Naive thymus-derived CD8-positive, alpha-beta T cell (primary cell): ENCODE results near the gene PRAMEF11. TPM values are rescaled to one million over a fixed set of nuclear protein-coding genes. Genes with fewer than 3 reads are reported as not detected.
"Not testable (repeated sequence)": the region's sequence is repeated elsewhere in the genome, so short reads cannot be mapped to it uniquely, and the experiment has no call there.

Experiments
- ATAC-seq, 2 donors: fragments of 150-1000 bp; cut with Tn5 transposase in 1 of 2; sonication (Bioruptor Pico), chemical (Tn5 transposase) in 1 of 2; 1 replicate in 1 of 2; 2 replicates in 1 of 2; pipeline ENCODE4 v1.10.0; 2021; ENCODE audit warnings: mild to moderate bottlenecking in 2 of 2, moderate library complexity in 2 of 2
- POLR2A ChIA-PET: fragments of 350-600 bp; sonication (Branson Sonifier 250); formaldehyde crosslinking; loops from one replicate; lab custom pipeline; 2021; ENCODE audit warnings: antibody characterized with exemption; lab: Charles Lee
- DNase-seq, 10 donors: peaks; one replicate each; pipeline versions ENCODE4 v3.0.0 to v3.0.0-alpha.2; 2020 to 2022
- H3K27ac Mint-ChIP-seq, 10 donors: one replicate each; pipeline ENCODE4 v1.8.0; 2020 to 2022; ENCODE audit warnings: mild to moderate bottlenecking in 10 of 10, mixed read lengths in 10 of 10, moderate library complexity in 4 of 10, inconsistent platforms in 1 of 10
- H3K27me3 Mint-ChIP-seq, 5 donors: one replicate each; pipeline ENCODE4 v1.8.0; 2021 to 2022; ENCODE audit warnings: mixed read lengths in 5 of 5
- H3K36me3 Mint-ChIP-seq, 3 donors: one replicate each; pipeline ENCODE4 v1.8.0; 2020 to 2022; ENCODE audit warnings: mixed read lengths in 3 of 3, mild to moderate bottlenecking in 2 of 3, inconsistent platforms in 1 of 3
- H3K4me1 Mint-ChIP-seq, 4 donors: one replicate each; pipeline ENCODE4 v1.8.0; 2021 to 2022; ENCODE audit warnings: mixed read lengths in 4 of 4
- H3K4me3 Mint-ChIP-seq, 10 donors: one replicate each; pipeline ENCODE4 v1.8.0; 2020 to 2022; ENCODE audit warnings: mild to moderate bottlenecking in 10 of 10, mixed read lengths in 10 of 10, moderate library complexity in 6 of 10, inconsistent platforms in 1 of 10
- H3K9me3 Mint-ChIP-seq, 9 donors: one replicate each; pipeline ENCODE4 v1.8.0; 2020 to 2022; ENCODE audit warnings: mixed read lengths in 9 of 9, mild to moderate bottlenecking in 3 of 9, inconsistent platforms in 1 of 9, moderate library complexity in 1 of 9
- polyA plus RNA-seq, 3 donors: library from polyadenylated mRNA; unstranded; fragments of 300-500 nt; fragmentation: Illumina TruSeq; gene quantifications; one replicate each; pipeline ENCODE4 v1.2.3, GENCODE V29; 2021
- total RNA-seq, 8 experiments: library from RNA in 2 of 8; stranded (reverse) in 2 of 8; gene quantifications; one replicate each; pipeline ENCODE4 v1.2.3 and lab custom pipeline; 2021 to 2026

PRAMEF11 gene
- total and polyA plus RNA-seq, 5 experiments from 2014 or later = not detected

DNA sequence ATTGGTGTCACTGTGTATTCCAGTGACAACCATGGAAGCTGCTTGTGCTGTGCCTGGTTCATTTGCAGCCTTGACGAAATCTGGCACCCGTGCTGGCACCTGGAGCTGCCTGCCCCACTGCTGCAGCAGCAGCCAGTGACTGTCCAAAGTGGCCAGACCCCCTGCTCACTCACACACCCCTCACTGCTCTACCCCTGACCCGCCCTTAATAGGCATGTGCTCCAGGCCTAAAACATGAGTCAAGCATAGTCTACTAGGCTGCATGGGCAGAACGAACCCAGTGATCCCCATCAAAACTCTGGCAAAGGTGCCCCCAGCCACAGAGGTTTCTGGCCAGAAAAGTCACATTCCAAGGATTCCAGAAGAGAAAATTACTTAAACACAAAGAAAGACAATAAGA lies 32.3 kb downstream of the PRAMEF11 start:
- POLR2A ChIA-PET = no interaction called here
- Mint-ChIP-seq H3K27ac (no peak overlapping the region), H3K27me3 (peaks cover 0 to 11% (median 3%) of the 10 kb centered on the region in 5 donors), H3K4me1 (no peaks in the 10 kb centered on the region), H3K9me3 (peaks cover 0 to 5% (median 3%) of the 10 kb centered on the region in 9 donors), H3K36me3 (no peaks in the 10 kb centered on the region), H3K4me3 (no peak overlapping the region)
- DNase-seq (no peak), ATAC-seq (no peak)

GRCh38 chr1:12791097-12791496 lies 40.1 kb downstream of the PRAMEF11 start, which contains the start of gene PRAMEF1:
TSS of gene PRAMEF1 (plus strand) at chr1:12791397. CDS start at chr1:12793228, 1,831 bp downstream.
- ATAC-seq, H3K27ac Mint-ChIP-seq, H3K4me3 Mint-ChIP-seq, H3K36me3 Mint-ChIP-seq, DNase-seq, H3K4me1 Mint-ChIP-seq, POLR2A ChIA-PET: not testable (repeated sequence)
- peaks cover 0 to 19% (median 5%) of the 10 kb centered on the region in 5 donors for H3K27me3 Mint-ChIP-seq
- H3K9me3 Mint-ChIP-seq = peaks cover 0 to 12% (median 3%) of the 10 kb centered on the region in 9 donors

DNA sequence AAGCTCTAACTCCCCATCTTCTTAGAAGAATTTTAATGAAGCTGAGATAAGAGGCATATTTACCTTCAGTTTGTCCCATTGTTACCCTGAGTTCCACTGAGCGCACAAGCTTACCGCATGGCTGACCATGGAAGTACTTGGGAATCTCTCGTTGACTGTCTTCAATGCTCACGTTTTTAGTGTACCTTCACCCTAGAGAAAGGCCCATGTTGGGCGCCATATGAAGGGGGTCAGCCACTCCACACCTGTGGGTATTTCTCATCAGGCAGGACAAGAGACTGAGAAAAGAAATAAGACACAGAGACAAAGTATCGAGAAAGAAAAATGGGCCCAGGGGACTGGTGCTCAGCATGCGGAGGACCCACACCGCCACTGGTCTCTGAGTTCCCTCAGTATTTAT lies 46.5 kb downstream of the PRAMEF11 start:
- H3K4me3 Mint-ChIP-seq, H3K4me1 Mint-ChIP-seq, H3K27me3 Mint-ChIP-seq, POLR2A ChIA-PET, DNase-seq, H3K27ac Mint-ChIP-seq, ATAC-seq: not testable (repeated sequence)
- peaks cover 0 to 51% (median 15%) of the 10 kb centered on the region in 9 donors for H3K9me3 Mint-ChIP-seq
- peaks cover 0 to 23% (median 6%) of the 10 kb centered on the region in 3 donors for H3K36me3 Mint-ChIP-seq

GRCh38 chr1:12783783-12784182 lies 47.4 kb downstream of the PRAMEF11 start:
- ATAC-seq, POLR2A ChIA-PET, DNase-seq, H3K4me3 Mint-ChIP-seq, H3K27ac Mint-ChIP-seq, H3K4me1 Mint-ChIP-seq: not testable (repeated sequence)
- H3K27me3 Mint-ChIP-seq = peaks cover 2 to 11% (median 6%) of the 10 kb centered on the region in 5 donors
- peaks cover 0 to 23% (median 6%) of the 10 kb centered on the region in 3 donors for H3K36me3 Mint-ChIP-seq
- H3K9me3 Mint-ChIP-seq = peaks cover 0 to 51% (median 15%) of the 10 kb centered on the region in 9 donors

GRCh38 chr1:12781488-12781887 lies 49.7 kb downstream of the PRAMEF11 start:
- H3K4me3 Mint-ChIP-seq, H3K27ac Mint-ChIP-seq, ATAC-seq, DNase-seq, POLR2A ChIA-PET, H3K4me1 Mint-ChIP-seq: not testable (repeated sequence)
- Mint-ChIP-seq H3K27me3 (peaks cover 2 to 34% (median 9%) of the 10 kb centered on the region in 5 donors), H3K36me3 (peaks cover 0 to 19% (median 5%) of the 10 kb centered on the region in 3 donors), H3K9me3 (peaks cover 0 to 41% (median 15%) of the 10 kb centered on the region in 9 donors)

- no peak for ATAC-seq
- H3K27ac Mint-ChIP-seq = no peak overlapping the region
- no peaks in the 10 kb centered on the region for H3K4me1 Mint-ChIP-seq
- peaks cover 0 to 10% (median 3%) of the 10 kb centered on the region in 3 donors for H3K36me3 Mint-ChIP-seq
- no peak overlapping the region for H3K4me3 Mint-ChIP-seq
- no peak for DNase-seq
- POLR2A ChIA-PET = no interaction called here
- peaks cover 4 to 51% (median 12%) of the 10 kb centered on the region in 5 donors for H3K27me3 Mint-ChIP-seq
- H3K9me3 Mint-ChIP-seq = peaks cover 0 to 18% (median 6%) of the 10 kb centered on the region in 9 donors
Observed at GRCh38 chr1:12778907-12779306, 52.3 kb downstream of the PRAMEF11 start.

GRCh38 chr1:12778061-12778460 lies 53.1 kb downstream of the PRAMEF11 start:
- no peak for DNase-seq
- peaks cover 0 to 1% (median 0%) of the 10 kb centered on the region in 3 donors for H3K36me3 Mint-ChIP-seq

DNA sequence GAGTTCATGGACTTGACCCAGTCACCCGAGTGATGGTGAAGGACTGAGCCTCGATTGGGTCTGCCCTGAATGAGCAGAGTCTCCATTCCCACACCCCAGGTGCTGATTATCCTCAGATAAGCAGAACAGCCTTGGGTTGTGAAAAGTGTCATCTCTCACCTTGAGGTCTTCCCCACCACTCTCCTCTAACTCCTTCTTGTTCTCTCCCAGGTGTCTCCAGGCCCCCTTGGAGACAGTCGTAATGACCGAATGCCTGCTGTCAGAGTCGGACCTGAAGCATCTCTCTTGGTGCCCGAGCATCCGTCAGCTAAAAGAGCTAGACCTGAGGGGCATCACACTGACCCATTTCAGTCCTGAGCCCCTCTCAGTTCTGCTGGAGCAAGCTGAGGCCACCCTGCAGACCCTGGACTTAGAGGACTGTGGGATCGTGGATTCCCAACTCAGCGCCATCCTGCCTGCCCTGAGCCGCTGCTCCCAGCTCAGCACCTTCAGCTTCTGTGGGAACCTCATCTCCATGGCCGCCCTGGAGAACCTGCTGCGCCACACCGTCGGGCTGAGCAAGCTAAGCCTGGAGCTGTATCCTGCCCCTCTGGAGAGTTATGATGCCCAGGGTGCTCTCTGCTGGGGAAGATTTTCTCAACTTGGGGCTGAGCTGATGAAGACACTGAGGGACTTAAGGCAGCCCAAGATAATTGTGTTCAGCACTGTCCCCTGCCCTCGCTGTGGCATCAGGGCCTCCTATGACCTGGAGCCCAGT lies 54.2 kb downstream of the PRAMEF11 start:
- H3K36me3 Mint-ChIP-seq = no peaks in the 10 kb centered on the region

More at GRCh38 chr1:12778061-12778460, 53.1 kb downstream of the PRAMEF11 start:
- no peak for ATAC-seq
- POLR2A ChIA-PET = no interaction called here
- peaks cover 5 to 55% (median 13%) of the 10 kb centered on the region in 5 donors for H3K27me3 Mint-ChIP-seq
- H3K9me3 Mint-ChIP-seq = peaks cover 0 to 10% (median 2%) of the 10 kb centered on the region in 9 donors
- H3K4me3 Mint-ChIP-seq = no peak overlapping the region
- no peak overlapping the region for H3K27ac Mint-ChIP-seq
- H3K4me1 Mint-ChIP-seq = no peaks in the 10 kb centered on the region

GRCh38 chr1:12775443-12775842 lies 55.8 kb downstream of the PRAMEF11 start:
- Mint-ChIP-seq H3K4me3 (no peak overlapping the region), H3K36me3 (no peaks in the 10 kb centered on the region), H3K27me3 (peaks cover 13 to 80% (median 21%) of the 10 kb centered on the region in 5 donors), H3K27ac (peak overlapping the region in 1 of 10 donors; percentile 63), H3K4me1 (no peaks in the 10 kb centered on the region), H3K9me3 (peaks cover 0 to 3% (median 0%) of the 10 kb centered on the region in 9 donors)
- DNase-seq = no peak
- no peak for ATAC-seq
- POLR2A ChIA-PET = no interaction called here

More for the DNA sequence above, 54.2 kb downstream of the PRAMEF11 start:
- no peak overlapping the region for H3K4me3 Mint-ChIP-seq
- ATAC-seq (no peak), DNase-seq (no peak)
- no peak overlapping the region for H3K27ac Mint-ChIP-seq
- H3K27me3 Mint-ChIP-seq = peaks cover 11 to 65% (median 17%) of the 10 kb centered on the region in 5 donors
- POLR2A ChIA-PET = no interaction called here
- H3K4me1 Mint-ChIP-seq = no peaks in the 10 kb centered on the region
- H3K9me3 Mint-ChIP-seq = peaks cover 0 to 5% (median 0%) of the 10 kb centered on the region in 9 donors

DNA sequence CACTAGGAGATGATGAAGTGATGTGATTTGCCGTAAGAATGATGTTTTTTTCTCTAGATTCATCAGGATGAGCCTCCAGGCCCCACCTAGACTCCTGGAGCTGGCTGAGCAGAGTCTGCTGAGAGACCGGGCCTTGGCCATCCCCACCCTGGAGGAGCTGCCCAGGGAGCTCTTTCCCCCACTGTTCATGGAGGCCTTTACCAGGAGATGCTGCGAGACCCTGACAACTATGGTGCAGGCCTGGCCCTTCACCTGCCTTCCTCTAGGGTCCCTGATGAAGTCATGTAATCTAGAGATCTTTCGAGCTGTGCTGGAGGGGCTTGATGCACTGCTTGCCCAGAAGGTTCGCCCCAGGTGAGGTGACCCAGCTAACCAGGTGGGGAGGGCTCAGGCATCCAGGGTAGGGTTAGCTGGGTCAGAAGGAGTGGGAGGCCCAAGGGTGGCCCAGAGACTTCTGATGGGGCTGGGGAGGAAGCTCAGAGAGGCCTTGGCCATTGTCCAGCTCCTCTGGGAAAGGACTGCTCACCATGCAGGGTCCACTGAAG lies 56.3 kb downstream of the PRAMEF11 start:
- peaks cover 17 to 85% (median 26%) of the 10 kb centered on the region in 5 donors for H3K27me3 Mint-ChIP-seq
- H3K4me1 Mint-ChIP-seq = no peaks in the 10 kb centered on the region
- H3K27ac Mint-ChIP-seq = peak overlapping the region in 1 of 10 donors; percentile 63
- POLR2A ChIA-PET = no interaction called here
- H3K4me3 Mint-ChIP-seq = no peak overlapping the region
- no peak for ATAC-seq
- peaks cover 0 to 3% (median 0%) of the 10 kb centered on the region in 9 donors for H3K9me3 Mint-ChIP-seq
- no peak for DNase-seq
- no peaks in the 10 kb centered on the region for H3K36me3 Mint-ChIP-seq
